Central memory CD4-positive, alpha-beta T cell (primary cell): Measurements from ENCODE around the gene KCNJ6.
"Not testable (repeated sequence)": the region's sequence is repeated elsewhere in the genome, so short reads cannot be mapped to it uniquely, and the experiment has no call there.

Experiments used
- DNase-seq: peaks from one replicate; pipeline ENCODE4 v3.0.0; 2022
- total RNA-seq, 3 experiments: gene quantifications; one replicate each; lab custom pipeline; 2026; lab: John Stamatoyannopoulos, UW

Gene KCNJ6
- total RNA-seq, result 0 reads per million in 3 experiments

GRCh38 chr21:37916310-37917051, at the start of gene KCNJ6:
TSS of gene KCNJ6 (minus strand) at chr21:37916457. CDS start at chr21:37840682, 75,775 bp downstream.
- no peak for DNase-seq

- no peak for DNase-seq
Measured at GRCh38 chr21:37965088-37965805, 49.0 kb upstream of the KCNJ6 start.

GRCh38 chr21:37958537-37958936, 42.3 kb upstream of the KCNJ6 start:
- no peak for DNase-seq

- DNase-seq, result no peak
Measured at GRCh38 chr21:37956772-37957171, 40.5 kb upstream of the KCNJ6 start.

- DNase-seq, result no peak
Measured at GRCh38 chr21:37945036-37945435, 28.8 kb upstream of the KCNJ6 start.

- DNase-seq, result no peak
Measured at GRCh38 chr21:37944496-37944895, 28.2 kb upstream of the KCNJ6 start.

- DNase-seq, result no peak
Measured at GRCh38 chr21:37940691-37941090, 24.4 kb upstream of the KCNJ6 start.

GRCh38 chr21:37939838-37940237, 23.6 kb upstream of the KCNJ6 start:
- no peak for DNase-seq

- DNase-seq, result no peak
Measured at GRCh38 chr21:37939251-37939650, 23.0 kb upstream of the KCNJ6 start.

GRCh38 chr21:37937668-37938067, 21.4 kb upstream of the KCNJ6 start:
- DNase-seq, result no peak

GRCh38 chr21:37936010-37936785, 19.9 kb upstream of the KCNJ6 start:
- DNase-seq, result no peak

- DNase-seq, result no peak
Measured at GRCh38 chr21:37932936-37933335, 16.7 kb upstream of the KCNJ6 start.

- no peak for DNase-seq
Measured at GRCh38 chr21:37927711-37928110, 11.5 kb upstream of the KCNJ6 start.

- no peak for DNase-seq
Measured at GRCh38 chr21:37921091-37921490, 4.8 kb upstream of the KCNJ6 start.

GRCh38 chr21:37920302-37920701, 4.0 kb upstream of the KCNJ6 start:
- DNase-seq, result not testable (repeated sequence)

- no peak for DNase-seq
Measured at GRCh38 chr21:37917612-37918011, 1.4 kb upstream of the KCNJ6 start.

- DNase-seq, result no peak
Measured at GRCh38 chr21:37915941-37916309, 332 bp downstream of the KCNJ6 start.

- no peak for DNase-seq
Measured at GRCh38 chr21:37915497-37915911, 753 bp downstream of the KCNJ6 start.

- DNase-seq, result no peak
Measured at GRCh38 chr21:37912616-37913015, 3.6 kb downstream of the KCNJ6 start.

- no peak for DNase-seq
Measured at GRCh38 chr21:37909936-37910335, 6.3 kb downstream of the KCNJ6 start.

- no peak for DNase-seq
Measured at GRCh38 chr21:37908691-37909090, 7.6 kb downstream of the KCNJ6 start.

- DNase-seq, result no peak
Measured at GRCh38 chr21:37907076-37907475, 9.2 kb downstream of the KCNJ6 start.

- DNase-seq, result no peak
Measured at GRCh38 chr21:37905291-37905690, 11.0 kb downstream of the KCNJ6 start.

- no peak for DNase-seq
Measured at GRCh38 chr21:37904856-37905255, 11.4 kb downstream of the KCNJ6 start.
